GM10847 (cell line): ENCODE results near the gene INTS15.

ENCODE experiments used
- POLR2A ChIP-seq: IDR thresholded peaks from 2 replicates; pipeline ENCODE4 v1.6.1; 2011; ENCODE audit not compliant: insufficient read length; ENCODE audit errors: extremely low read depth

The INTS15 gene

GRCh38 chr7:6655636-6656385 is 66.0 kb downstream of the INTS15 start:
- no peak for TF ChIP-seq POLR2A

GRCh38 chr7:6656413-6656812 is 66.6 kb downstream of the INTS15 start:
- no peak for TF ChIP-seq POLR2A
